ENCODE measurements around the gene POPDC2. TPM values are rescaled to one million over a fixed set of nuclear protein-coding genes. Genes with fewer than 3 reads are reported as not detected.
A peak's percentile ranks its signal among the peaks of the same experiment; 100 is the strongest.

The POPDC2 gene
- total RNA-seq, 1 experiment from 2014 or later = 0.93 TPM

GRCh38 chr3:119675188-119675874 is 14.9 kb upstream of the POPDC2 start:
- Mint-ChIP-seq H3K4me1 (ENCODE audit: insufficient read depth, unreplicated experiment) (peaks cover 8% of the 10 kb centered on the region), H3K27me3 (ENCODE audit: insufficient read depth, unreplicated experiment) (no peaks in the 10 kb centered on the region), H3K27ac (ENCODE audit: low read depth, unreplicated experiment) (peak overlapping the region; percentile 91), H3K9me3 (ENCODE audit: unreplicated experiment) (no peaks in the 10 kb centered on the region), H3K4me3 (ENCODE audit: unreplicated experiment) (peak overlapping the region; percentile 79), H3K36me3 (ENCODE audit: insufficient read depth, unreplicated experiment) (peaks cover 48% of the 10 kb centered on the region)
- POLR2A ChIA-PET = interaction anchor here (0.6 to 4.6 kb wide), 8 partner anchors 11 to 893 kb away, joined by 3 to 59 read pairs (median 9); partner anchors contain the start of genes B4GALT4, TIMMDC1 and TMEM39A
- TF ChIP-seq CTCF (IDR thresholded peaks at IDR 0.05; ENCODE audit: unreplicated experiment) = no peak
- BruUV-seq (replicated peaks) = no TSS peak
- no peak for DNase-seq (ENCODE audit: unreplicated experiment)
- intact Hi-C loops (cut with micrococcal nuclease) = loop anchor here (10.0 kb wide), 2 partner anchors 151 to 181 kb away; partner anchors contain the start of gene TIMMDC1
- CTCF ChIA-PET = interaction anchor here (0.5 to 1.1 kb wide), 6 partner anchors 11 to 989 kb away, joined by 3 to 5 read pairs (median 3); no protein-coding TSS in a partner anchor

GRCh38 chr3:119673875-119674274 is 13.5 kb upstream of the POPDC2 start:
- no peak for TF ChIP-seq CTCF (IDR thresholded peaks at IDR 0.05; ENCODE audit: unreplicated experiment)
- ChIA-PET CTCF (interaction anchor here (0.7 to 0.9 kb wide), 2 partner anchors 11 to 321 kb away, joined by 3 to 4 read pairs; no protein-coding TSS in a partner anchor), POLR2A (no interaction called here)
- peaks cover 54% of the 10 kb centered on the region for H3K36me3 Mint-ChIP-seq (ENCODE audit: insufficient read depth, unreplicated experiment)
- H3K9me3 Mint-ChIP-seq (ENCODE audit: unreplicated experiment) = no peaks in the 10 kb centered on the region
- peaks cover 8% of the 10 kb centered on the region for H3K4me1 Mint-ChIP-seq (ENCODE audit: insufficient read depth, unreplicated experiment)
- no TSS peak for BruUV-seq (replicated peaks)
- H3K27ac Mint-ChIP-seq (ENCODE audit: low read depth, unreplicated experiment) = no peak overlapping the region
- H3K27me3 Mint-ChIP-seq (ENCODE audit: insufficient read depth, unreplicated experiment) = no peaks in the 10 kb centered on the region
- no peak overlapping the region for H3K4me3 Mint-ChIP-seq (ENCODE audit: unreplicated experiment)
- DNase-seq (ENCODE audit: unreplicated experiment) = no peak
- intact Hi-C loops (cut with micrococcal nuclease) = loop anchor here (10.0 kb wide), 2 partner anchors 149 to 179 kb away; partner anchors contain the start of gene TIMMDC1

- Mint-ChIP-seq H3K9me3 (ENCODE audit: unreplicated experiment) (no peaks in the 10 kb centered on the region), H3K4me3 (ENCODE audit: unreplicated experiment) (no peak overlapping the region), H3K27me3 (ENCODE audit: insufficient read depth, unreplicated experiment) (no peaks in the 10 kb centered on the region), H3K4me1 (ENCODE audit: insufficient read depth, unreplicated experiment) (peaks cover 8% of the 10 kb centered on the region), H3K27ac (ENCODE audit: low read depth, unreplicated experiment) (no peak overlapping the region), H3K36me3 (ENCODE audit: insufficient read depth, unreplicated experiment) (peaks cover 54% of the 10 kb centered on the region)
- TF ChIP-seq CTCF (IDR thresholded peaks at IDR 0.05; ENCODE audit: unreplicated experiment) = no peak
- no TSS peak for BruUV-seq (replicated peaks)
- ChIA-PET CTCF (interaction anchor here (0.6 to 1.5 kb wide), 4 partner anchors 8 to 789 kb away, joined by 3 to 7 read pairs (median 4); no protein-coding TSS in a partner anchor), POLR2A (interaction anchor here (0.7 to 1.2 kb wide), 3 partner anchors 9 to 210 kb away, joined by 3 to 4 read pairs (median 3); no protein-coding TSS in a partner anchor)
- no peak for DNase-seq (ENCODE audit: unreplicated experiment)
- intact Hi-C loops (cut with micrococcal nuclease) = loop anchor here (10.0 kb wide), 2 partner anchors 148 to 178 kb away; partner anchors contain the start of gene TIMMDC1
Observed at GRCh38 chr3:119672776-119673175, 12.4 kb upstream of the POPDC2 start.

GRCh38 chr3:119669906-119670570 is 9.6 kb upstream of the POPDC2 start:
- peaks cover 44% of the 10 kb centered on the region for H3K36me3 Mint-ChIP-seq (ENCODE audit: insufficient read depth, unreplicated experiment)
- H3K27ac Mint-ChIP-seq (ENCODE audit: low read depth, unreplicated experiment) = no peak overlapping the region
- intact Hi-C loops (cut with micrococcal nuclease) = loop anchor here (10.0 kb wide), 2 partner anchors 145 to 175 kb away; partner anchors contain the start of gene TIMMDC1
- no peaks in the 10 kb centered on the region for H3K27me3 Mint-ChIP-seq (ENCODE audit: insufficient read depth, unreplicated experiment)
- no peaks in the 10 kb centered on the region for H3K9me3 Mint-ChIP-seq (ENCODE audit: unreplicated experiment)
- POLR2A ChIA-PET = no interaction called here
- no TSS peak for BruUV-seq (replicated peaks)
- DNase-seq (ENCODE audit: unreplicated experiment) = no peak
- H3K4me1 Mint-ChIP-seq (ENCODE audit: insufficient read depth, unreplicated experiment) = no peaks in the 10 kb centered on the region
- no peak for TF ChIP-seq CTCF (IDR thresholded peaks at IDR 0.05; ENCODE audit: unreplicated experiment)
- H3K4me3 Mint-ChIP-seq (ENCODE audit: unreplicated experiment) = no peak overlapping the region
- CTCF ChIA-PET = no interaction called here

All from MCF 10A (cell line).